ENCODE data around the gene TMEM8B. TPM values are rescaled to one million over a fixed set of nuclear protein-coding genes. Genes with fewer than 3 reads are reported as not detected.

TMEM8B gene
- total RNA-seq, 1 experiment from 2014 or later = 9.3 TPM

DNA sequence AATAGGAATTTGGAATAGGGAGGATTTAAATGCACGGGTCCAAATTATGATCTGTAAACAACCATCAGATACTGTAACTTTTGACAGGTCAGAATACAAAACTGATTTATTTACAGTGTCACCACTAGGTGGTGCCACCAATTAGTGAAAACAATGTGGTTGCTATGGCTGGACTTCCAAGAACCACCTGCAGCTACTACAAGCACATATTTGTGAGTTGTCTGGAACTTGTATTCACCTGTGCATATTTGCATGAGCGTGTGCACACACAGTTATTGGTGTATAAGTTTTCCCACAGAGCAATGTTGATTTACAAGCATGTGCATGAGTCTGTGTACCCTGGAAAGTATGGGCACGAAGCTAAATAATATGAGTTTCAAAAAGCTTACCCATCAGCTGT lies 74.0 kb downstream of the TMEM8B start:
- Mint-ChIP-seq H3K36me3 (ENCODE audit: insufficient read depth in 1 of 3, low read depth in 3 of 3) (no peaks in the 10 kb centered on the region), H3K27ac (no peak overlapping the region), H3K27me3 (ENCODE audit: low read depth) (peaks cover 8% of the 10 kb centered on the region), H3K4me3 (no peak overlapping the region), H3K4me1 (peaks cover 21 to 25% of the 10 kb centered on the region in 2 experiments), H3K9me3 (no peaks in the 10 kb centered on the region)
- no peak overlapping the region for H4K5ac ChIP-seq (ENCODE audit: insufficient read length, low read depth, low read length)
- H3K79me2 ChIP-seq (ENCODE audit: insufficient read depth, low read length) = no peaks in the 10 kb centered on the region
- H3K14ac ChIP-seq (ENCODE audit: insufficient read depth, low read length) = no peak overlapping the region
- H3K18ac ChIP-seq (ENCODE audit: insufficient read length, low read depth, low read length) = no peak overlapping the region
- no peak overlapping the region for H4K8ac ChIP-seq (replicated peaks; ENCODE audit: insufficient read length, low read depth, low read length)
- no peak overlapping the region for H3K4me2 ChIP-seq (ENCODE audit: insufficient read depth, insufficient read length, low read length)
- no peak overlapping the region for H2BK5ac ChIP-seq (ENCODE audit: insufficient read length, low read length)
- DNase-seq = no peak
- H3K79me1 ChIP-seq (ENCODE audit: insufficient read depth, low read depth, low read length, poor library complexity, severe bottlenecking) = no peaks in the 10 kb centered on the region
- no peak overlapping the region for H2BK20ac ChIP-seq (ENCODE audit: low read depth, low read length, poor library complexity, severe bottlenecking)
- H3K4ac ChIP-seq (ENCODE audit: low read depth, low read length) = no peak overlapping the region
- H2BK120ac ChIP-seq (ENCODE audit: low read depth, low read length, poor library complexity, severe bottlenecking) = no peak overlapping the region
- H2AK5ac ChIP-seq (ENCODE audit: insufficient read length, low read length) = no peak overlapping the region
- no peak overlapping the region for H2AFZ ChIP-seq (ENCODE audit: low read length)
- no peaks in the 10 kb centered on the region for H3K23me2 ChIP-seq (ENCODE audit: insufficient read length, low read depth, low read length, poor library complexity, severe bottlenecking)
- no peak overlapping the region for H3K9ac ChIP-seq (ENCODE audit: extremely low read depth, insufficient read length, low read length)
- TF ChIP-seq, protein P1, sequence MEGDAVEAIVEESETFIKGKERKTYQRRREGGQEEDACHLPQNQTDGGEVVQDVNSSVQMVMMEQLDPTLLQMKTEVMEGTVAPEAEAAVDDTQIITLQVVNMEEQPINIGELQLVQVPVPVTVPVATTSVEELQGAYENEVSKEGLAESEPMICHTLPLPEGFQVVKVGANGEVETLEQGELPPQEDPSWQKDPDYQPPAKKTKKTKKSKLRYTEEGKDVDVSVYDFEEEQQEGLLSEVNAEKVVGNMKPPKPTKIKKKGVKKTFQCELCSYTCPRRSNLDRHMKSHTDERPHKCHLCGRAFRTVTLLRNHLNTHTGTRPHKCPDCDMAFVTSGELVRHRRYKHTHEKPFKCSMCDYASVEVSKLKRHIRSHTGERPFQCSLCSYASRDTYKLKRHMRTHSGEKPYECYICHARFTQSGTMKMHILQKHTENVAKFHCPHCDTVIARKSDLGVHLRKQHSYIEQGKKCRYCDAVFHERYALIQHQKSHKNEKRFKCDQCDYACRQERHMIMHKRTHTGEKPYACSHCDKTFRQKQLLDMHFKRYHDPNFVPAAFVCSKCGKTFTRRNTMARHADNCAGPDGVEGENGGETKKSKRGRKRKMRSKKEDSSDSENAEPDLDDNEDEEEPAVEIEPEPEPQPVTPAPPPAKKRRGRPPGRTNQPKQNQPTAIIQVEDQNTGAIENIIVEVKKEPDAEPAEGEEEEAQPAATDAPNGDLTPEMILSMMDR (conservative IDR thresholded peaks at IDR 0.05) = peak; percentile 83
- H2BK15ac ChIP-seq (ENCODE audit: low read depth, low read length) = no peak overlapping the region
- H4K20me1 ChIP-seq (ENCODE audit: control insufficient read depth, insufficient read depth, insufficient read length) = no peaks in the 10 kb centered on the region
- H2BK12ac ChIP-seq (ENCODE audit: insufficient read length, low read depth, low read length) = no peak overlapping the region
- H3K27me3 ChIP-seq (ENCODE audit: insufficient read depth, low read length) = no peaks in the 10 kb centered on the region
- H3K56ac ChIP-seq (ENCODE audit: insufficient read length, low read depth, low read length) = no peak overlapping the region
- WGBS (ENCODE audit: extremely low coverage, insufficient read length, low lambda C conversion rate) = no CpG with 5 or more reads among the region's 3 CpGs
- H3K4me1 ChIP-seq (ENCODE audit: insufficient read depth, low read length) = peaks cover 5% of the 10 kb centered on the region; the same call in 1 of the 2 replicates
- H4K91ac ChIP-seq (ENCODE audit: insufficient read length, low read depth, low read length) = no peak overlapping the region
- no peak overlapping the region for H3T11ph ChIP-seq (ENCODE audit: low read length)
- no peak overlapping the region for H3K23ac ChIP-seq (ENCODE audit: insufficient read length, low read depth, low read length)
- no peak overlapping the region for H3K27ac ChIP-seq (ENCODE audit: insufficient read length, low read depth, low read length)
- no peaks in the 10 kb centered on the region for H3K9me3 ChIP-seq (ENCODE audit: control insufficient read depth, low read depth, low read length)
